Bronchial epithelial cell (primary cell): Measurements from ENCODE around the gene CAPN3. TPM values are rescaled to one million over a fixed set of nuclear protein-coding genes. Genes with fewer than 3 reads are reported as not detected.

Experiments
- DNase-seq: peaks from one replicate; pipeline ENCODE4 v3.0.0-alpha.2; 2010; ENCODE audit warnings: low read depth
- FAIRE-seq: peaks from 2 replicates; lab custom pipeline; 2011; peaks lifted over from hg19 to GRCh38; lab: Jason Lieb, UNC
- H3K27me3 ChIP-seq: 2 replicates; pipeline ENCODE4 v1.5.1; 2011; ENCODE audit warnings: low read length; ENCODE audit not compliant: control insufficient read depth, insufficient read depth
- H3K36me3 ChIP-seq: 2 replicates; pipeline ENCODE4 v1.5.1; 2011; ENCODE audit warnings: low read length; ENCODE audit not compliant: control insufficient read depth, insufficient read depth
- H3K4me3 ChIP-seq: 2 replicates; pipeline ENCODE4 v1.5.1; 2011; ENCODE audit warnings: mild to moderate bottlenecking, low read depth, low read length, control low read depth
- CTCF ChIP-seq: IDR thresholded peaks from 2 replicates; pipeline ENCODE4 v1.5.1; 2011; ENCODE audit warnings: mild to moderate bottlenecking, moderate library complexity, low read length, control low read depth, inconsistent platforms; ENCODE audit not compliant: insufficient read depth, severe bottlenecking
- total RNA-seq: library from RNA; depleted of rRNA; stranded (reverse); fragments of >200 nt; gene quantifications from 2 replicates; pipeline ENCODE4 v1.2.1, GENCODE V29; 2014

The CAPN3 gene
- total RNA-seq, 1 donor from 2014 or later = 2.1 TPM

- no peak overlapping the region for H3K4me3 ChIP-seq
- FAIRE-seq = no peak
- H3K27me3 ChIP-seq = no peaks in the 10 kb centered on the region
- DNase-seq = no peak
- TF ChIP-seq CTCF = no peak
- peaks cover 2% of the 10 kb centered on the region for H3K36me3 ChIP-seq
Measured at GRCh38 chr15:42359985-42360384, 684 bp downstream of the CAPN3 start.

- TF ChIP-seq CTCF = no peak
- FAIRE-seq (no peak), DNase-seq (no peak)
- peaks cover 2% of the 10 kb centered on the region for H3K36me3 ChIP-seq
- H3K4me3 ChIP-seq = no peak overlapping the region
- H3K27me3 ChIP-seq = no peaks in the 10 kb centered on the region
Measured at GRCh38 chr15:42360535-42361112, 1.3 kb downstream of the CAPN3 start.

- no peak for TF ChIP-seq CTCF
- Histone ChIP-seq H3K27me3 (no peaks in the 10 kb centered on the region), H3K4me3 (no peak overlapping the region), H3K36me3 (no peaks in the 10 kb centered on the region)
- DNase-seq = no peak
- FAIRE-seq = no peak
Measured at GRCh38 chr15:42363487-42363886, 4.2 kb downstream of the CAPN3 start.

GRCh38 chr15:42363942-42364341 is 4.6 kb downstream of the CAPN3 start:
- no peak for FAIRE-seq
- no peaks in the 10 kb centered on the region for H3K27me3 ChIP-seq
- no peaks in the 10 kb centered on the region for H3K36me3 ChIP-seq
- no peak overlapping the region for H3K4me3 ChIP-seq
- DNase-seq = peak; percentile 55
- TF ChIP-seq CTCF = no peak

GRCh38 chr15:42364529-42364928 is 5.2 kb downstream of the CAPN3 start:
- FAIRE-seq (no peak), DNase-seq (peak; percentile 29)
- H3K4me3 ChIP-seq = no peak overlapping the region
- no peaks in the 10 kb centered on the region for H3K36me3 ChIP-seq
- H3K27me3 ChIP-seq = no peaks in the 10 kb centered on the region
- no peak for TF ChIP-seq CTCF
